Measurements from ENCODE around the gene DHX57. TPM values are rescaled to one million over a fixed set of nuclear protein-coding genes. Genes with fewer than 3 reads are reported as not detected.
A peak's percentile ranks its signal among the peaks of the same experiment; 100 is the strongest.

Gene DHX57
- total RNA-seq, 1 donor from 2014 or later, result 12.5 TPM

DNA sequence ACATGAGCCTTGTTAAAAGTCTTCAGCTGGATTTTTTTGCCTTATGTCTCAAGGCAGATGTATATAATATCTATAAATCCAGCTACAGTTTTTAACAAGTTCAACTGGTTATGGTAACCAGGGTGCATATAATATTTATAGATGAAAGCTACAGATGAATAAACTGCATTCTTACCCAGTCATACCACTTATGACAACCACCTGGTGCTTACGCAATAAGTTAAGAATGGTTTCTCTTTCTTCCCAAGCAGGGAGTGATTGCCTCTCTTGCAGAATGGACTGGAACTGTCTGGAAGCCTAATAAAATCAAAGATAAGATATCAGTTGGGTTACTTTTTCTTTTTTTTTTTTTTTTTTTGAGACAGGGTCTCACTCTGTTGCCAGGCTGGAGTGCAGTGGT lies 19.6 kb downstream of the DHX57 start:
- Histone ChIP-seq H3K36me3 (ENCODE audit: control insufficient read depth, insufficient read depth, low read length) (no peaks in the 10 kb centered on the region), H3K4me3 (ENCODE audit: low read depth, low read length) (no peak overlapping the region), H3K27me3 (ENCODE audit: control insufficient read depth, insufficient read depth, low read length) (no peaks in the 10 kb centered on the region)
- TF ChIP-seq, protein P1, sequence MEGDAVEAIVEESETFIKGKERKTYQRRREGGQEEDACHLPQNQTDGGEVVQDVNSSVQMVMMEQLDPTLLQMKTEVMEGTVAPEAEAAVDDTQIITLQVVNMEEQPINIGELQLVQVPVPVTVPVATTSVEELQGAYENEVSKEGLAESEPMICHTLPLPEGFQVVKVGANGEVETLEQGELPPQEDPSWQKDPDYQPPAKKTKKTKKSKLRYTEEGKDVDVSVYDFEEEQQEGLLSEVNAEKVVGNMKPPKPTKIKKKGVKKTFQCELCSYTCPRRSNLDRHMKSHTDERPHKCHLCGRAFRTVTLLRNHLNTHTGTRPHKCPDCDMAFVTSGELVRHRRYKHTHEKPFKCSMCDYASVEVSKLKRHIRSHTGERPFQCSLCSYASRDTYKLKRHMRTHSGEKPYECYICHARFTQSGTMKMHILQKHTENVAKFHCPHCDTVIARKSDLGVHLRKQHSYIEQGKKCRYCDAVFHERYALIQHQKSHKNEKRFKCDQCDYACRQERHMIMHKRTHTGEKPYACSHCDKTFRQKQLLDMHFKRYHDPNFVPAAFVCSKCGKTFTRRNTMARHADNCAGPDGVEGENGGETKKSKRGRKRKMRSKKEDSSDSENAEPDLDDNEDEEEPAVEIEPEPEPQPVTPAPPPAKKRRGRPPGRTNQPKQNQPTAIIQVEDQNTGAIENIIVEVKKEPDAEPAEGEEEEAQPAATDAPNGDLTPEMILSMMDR (IDR thresholded peaks at IDR 0.05; ENCODE audit: insufficient read depth, low read length, poor library complexity, severe bottlenecking), result no peak
- DNase-seq (ENCODE audit: low read depth), result no peak

GRCh38 chr2:38850045-38850444 lies 25.7 kb downstream of the DHX57 start:
- Histone ChIP-seq H3K36me3 (ENCODE audit: control insufficient read depth, insufficient read depth, low read length) (no peaks in the 10 kb centered on the region), H3K4me3 (ENCODE audit: low read depth, low read length) (no peak overlapping the region), H3K27me3 (ENCODE audit: control insufficient read depth, insufficient read depth, low read length) (no peaks in the 10 kb centered on the region)
- TF ChIP-seq, protein P1 (IDR thresholded peaks at IDR 0.05; ENCODE audit: insufficient read depth, low read length, poor library complexity, severe bottlenecking), result no peak
- no peak for DNase-seq (ENCODE audit: low read depth)

GRCh38 chr2:38836791-38837190 lies 38.9 kb downstream of the DHX57 start:
- Histone ChIP-seq H3K36me3 (ENCODE audit: control insufficient read depth, insufficient read depth, low read length) (peaks cover 2% of the 10 kb centered on the region), H3K27me3 (ENCODE audit: control insufficient read depth, insufficient read depth, low read length) (no peaks in the 10 kb centered on the region), H3K4me3 (ENCODE audit: low read depth, low read length) (no peak overlapping the region)
- TF ChIP-seq, protein P1 (IDR thresholded peaks at IDR 0.05; ENCODE audit: insufficient read depth, low read length, poor library complexity, severe bottlenecking), result no peak
- peak; percentile 19 for DNase-seq (ENCODE audit: low read depth)

- TF ChIP-seq, protein P1 (IDR thresholded peaks at IDR 0.05; ENCODE audit: insufficient read depth, low read length, poor library complexity, severe bottlenecking), result no peak
- Histone ChIP-seq H3K27me3 (ENCODE audit: control insufficient read depth, insufficient read depth, low read length) (no peaks in the 10 kb centered on the region), H3K4me3 (ENCODE audit: low read depth, low read length) (no peak overlapping the region), H3K36me3 (ENCODE audit: control insufficient read depth, insufficient read depth, low read length) (no peaks in the 10 kb centered on the region)
- no peak for DNase-seq (ENCODE audit: low read depth)
Measured at GRCh38 chr2:38835990-38836389, 39.7 kb downstream of the DHX57 start.

- TF ChIP-seq, protein P1 (IDR thresholded peaks at IDR 0.05; ENCODE audit: insufficient read depth, low read length, poor library complexity, severe bottlenecking), result peak; percentile 25
- no peaks in the 10 kb centered on the region for H3K27me3 ChIP-seq (ENCODE audit: control insufficient read depth, insufficient read depth, low read length)
- H3K4me3 ChIP-seq (ENCODE audit: low read depth, low read length), result no peak overlapping the region
- no peak for DNase-seq (ENCODE audit: low read depth)
- no peaks in the 10 kb centered on the region for H3K36me3 ChIP-seq (ENCODE audit: control insufficient read depth, insufficient read depth, low read length)
Measured at GRCh38 chr2:38835015-38835601, 40.6 kb downstream of the DHX57 start.

DNA sequence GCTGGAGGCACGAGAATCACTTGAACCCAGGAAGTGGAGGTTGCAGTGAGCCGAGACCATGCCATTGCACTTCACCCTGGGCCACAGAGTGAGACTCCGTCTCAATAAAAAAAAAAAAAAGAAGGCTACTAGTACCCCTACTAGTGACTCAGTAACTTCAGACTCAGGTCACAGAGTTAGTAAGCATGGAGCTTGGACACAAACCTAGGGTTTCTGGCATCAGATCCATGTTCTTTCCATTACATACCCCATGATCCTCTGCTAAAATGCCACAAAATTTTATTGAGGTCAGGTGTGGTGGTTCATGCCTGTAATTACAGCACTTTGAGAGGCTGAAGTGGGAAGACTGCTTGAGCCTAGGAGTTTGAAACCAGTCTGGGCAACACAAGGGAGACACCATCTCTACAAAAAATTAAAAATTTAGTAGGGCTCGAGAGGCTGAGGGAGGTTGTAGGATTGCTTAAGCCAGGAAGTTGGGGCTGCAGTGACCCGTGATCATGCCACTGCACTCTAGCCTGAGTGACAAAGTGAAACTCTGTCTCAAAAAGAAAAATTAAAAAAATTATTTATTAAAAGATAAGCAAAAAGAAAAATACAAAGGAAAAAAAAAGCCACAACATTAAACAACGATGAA lies 45.1 kb downstream of the DHX57 start:
- Histone ChIP-seq H3K4me3 (ENCODE audit: low read depth, low read length) (no peak overlapping the region), H3K27me3 (ENCODE audit: control insufficient read depth, insufficient read depth, low read length) (no peaks in the 10 kb centered on the region), H3K36me3 (ENCODE audit: control insufficient read depth, insufficient read depth, low read length) (no peaks in the 10 kb centered on the region)
- TF ChIP-seq, protein P1 (IDR thresholded peaks at IDR 0.05; ENCODE audit: insufficient read depth, low read length, poor library complexity, severe bottlenecking), result no peak
- DNase-seq (ENCODE audit: low read depth), result no peak

Data from kidney epithelial cell (primary cell).